Retinal pigment epithelial cell (primary cell): ENCODE results near the gene GGACT.
"Not testable (repeated sequence)": the region's sequence is repeated elsewhere in the genome, so short reads cannot be mapped to it uniquely, and the experiment has no call there.

ENCODE experiments used
- DNase-seq: peaks from one replicate; pipeline ENCODE4 v3.0.0-alpha.2; 2010; ENCODE audit warnings: low read depth
- H3K4me3 ChIP-seq: 2 replicates; pipeline ENCODE4 v1.5.1; 2011; ENCODE audit warnings: mild to moderate bottlenecking, low read length, control low read depth, moderate library complexity
- TF ChIP-seq, protein P1 (sequence below): conservative IDR thresholded peaks from 2 replicates; pipeline ENCODE4 v1.5.1; 2011; ENCODE audit warnings: low read depth, low read length, control low read depth, inconsistent platforms

The GGACT gene

GRCh38 chr13:100526318-100527000, 62.1 kb downstream of the GGACT start:
- H3K4me3 ChIP-seq: no peak overlapping the region
- no peak for DNase-seq
- TF ChIP-seq, protein P1, sequence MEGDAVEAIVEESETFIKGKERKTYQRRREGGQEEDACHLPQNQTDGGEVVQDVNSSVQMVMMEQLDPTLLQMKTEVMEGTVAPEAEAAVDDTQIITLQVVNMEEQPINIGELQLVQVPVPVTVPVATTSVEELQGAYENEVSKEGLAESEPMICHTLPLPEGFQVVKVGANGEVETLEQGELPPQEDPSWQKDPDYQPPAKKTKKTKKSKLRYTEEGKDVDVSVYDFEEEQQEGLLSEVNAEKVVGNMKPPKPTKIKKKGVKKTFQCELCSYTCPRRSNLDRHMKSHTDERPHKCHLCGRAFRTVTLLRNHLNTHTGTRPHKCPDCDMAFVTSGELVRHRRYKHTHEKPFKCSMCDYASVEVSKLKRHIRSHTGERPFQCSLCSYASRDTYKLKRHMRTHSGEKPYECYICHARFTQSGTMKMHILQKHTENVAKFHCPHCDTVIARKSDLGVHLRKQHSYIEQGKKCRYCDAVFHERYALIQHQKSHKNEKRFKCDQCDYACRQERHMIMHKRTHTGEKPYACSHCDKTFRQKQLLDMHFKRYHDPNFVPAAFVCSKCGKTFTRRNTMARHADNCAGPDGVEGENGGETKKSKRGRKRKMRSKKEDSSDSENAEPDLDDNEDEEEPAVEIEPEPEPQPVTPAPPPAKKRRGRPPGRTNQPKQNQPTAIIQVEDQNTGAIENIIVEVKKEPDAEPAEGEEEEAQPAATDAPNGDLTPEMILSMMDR: no peak

DNA sequence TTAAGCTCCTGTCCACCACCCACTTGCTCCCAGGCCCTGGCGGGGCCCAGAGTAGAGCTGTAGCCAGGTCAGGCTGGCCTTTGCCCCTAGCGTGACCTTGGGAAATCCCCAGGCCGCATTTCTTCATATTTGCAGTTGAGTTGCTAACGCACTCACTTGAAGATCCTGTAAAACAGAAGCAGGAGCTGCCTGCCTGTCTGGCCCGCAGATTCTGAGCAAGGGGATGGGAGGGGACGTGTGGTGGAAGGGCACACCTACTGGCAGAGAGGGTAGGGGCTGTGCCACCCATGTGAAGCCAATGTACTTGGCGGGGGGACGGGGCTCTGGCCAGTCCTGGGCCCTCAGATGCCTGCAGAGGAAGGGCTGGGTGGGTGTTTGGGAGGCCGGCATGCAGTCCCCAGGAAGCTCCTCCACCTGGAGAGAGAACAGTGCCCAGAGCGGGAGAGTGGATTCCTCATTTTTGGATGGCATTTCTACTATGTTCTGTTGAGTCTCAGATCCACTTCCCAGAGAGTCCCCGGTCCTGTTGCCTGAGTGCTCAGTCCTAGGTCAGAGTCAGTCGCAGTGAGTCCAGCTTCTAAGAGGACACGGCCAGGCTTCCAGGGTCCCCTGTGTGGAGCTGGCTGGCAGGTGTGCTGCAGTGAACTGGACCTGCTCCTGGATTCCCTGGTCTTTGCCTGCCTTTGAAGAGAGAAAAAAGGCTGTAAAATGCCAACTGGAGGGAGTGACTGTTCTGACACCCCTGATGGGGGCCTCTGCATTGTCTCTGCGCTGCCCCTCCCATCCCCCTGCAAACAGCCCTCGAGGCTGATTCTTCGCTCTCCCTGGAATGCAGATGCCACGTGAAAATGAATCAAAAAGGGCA, 62.9 kb downstream of the GGACT start:
- DNase-seq: no peak
- H3K4me3 ChIP-seq: no peak overlapping the region
- TF ChIP-seq, protein P1: no peak

- DNase-seq, H3K4me3 ChIP-seq: not testable (repeated sequence)
These were observed 63.9 kb downstream of the GGACT start for GRCh38 chr13:100524688-100525087.

- TF ChIP-seq, protein P1: no peak
- DNase-seq: no peak
- no peak overlapping the region for H3K4me3 ChIP-seq
These were observed 64.6 kb downstream of the GGACT start for GRCh38 chr13:100523981-100524386.

GRCh38 chr13:100523411-100523810, 65.2 kb downstream of the GGACT start:
- no peak overlapping the region for H3K4me3 ChIP-seq
- TF ChIP-seq, protein P1: no peak
- no peak for DNase-seq

GRCh38 chr13:100522618-100523309, 65.8 kb downstream of the GGACT start:
- H3K4me3 ChIP-seq: no peak overlapping the region
- TF ChIP-seq, protein P1: no peak

DNA sequence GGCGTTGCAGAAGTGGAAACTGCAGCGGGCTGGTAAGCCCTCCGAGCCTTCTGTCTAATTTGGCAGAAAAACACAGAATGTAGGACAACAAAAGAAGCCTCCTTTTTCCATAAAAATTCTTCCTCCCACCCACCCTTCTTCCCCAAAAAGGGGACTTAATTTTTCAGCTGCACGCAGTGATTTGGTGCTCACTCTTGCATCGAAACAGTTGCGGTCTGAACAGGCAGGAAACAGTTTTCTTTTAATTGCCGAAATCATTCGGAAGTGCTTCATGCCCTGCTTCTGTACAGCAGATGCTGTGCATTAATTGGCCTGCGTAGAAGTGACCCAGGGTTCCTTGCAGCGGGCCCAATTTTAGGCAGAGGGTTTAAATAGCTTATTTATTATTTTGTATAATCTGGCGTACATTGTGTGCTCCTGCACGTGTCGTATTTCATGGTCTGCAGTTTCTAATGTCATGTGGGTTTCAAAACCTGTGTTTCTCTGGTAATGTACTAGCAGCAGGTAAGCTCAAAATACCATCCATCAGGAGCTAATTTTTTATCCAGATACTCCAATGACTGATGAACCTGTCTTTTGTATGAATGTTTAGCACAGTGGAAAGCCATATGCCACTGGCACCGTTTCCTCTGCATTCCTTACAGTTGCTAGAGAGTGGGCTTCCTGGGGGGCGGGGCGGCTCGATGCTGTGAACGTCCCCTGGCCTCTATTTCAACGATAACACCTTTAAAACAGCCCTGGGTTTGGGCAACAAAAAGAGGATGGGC, 66.6 kb downstream of the GGACT start:
- no peak for DNase-seq
- no peak overlapping the region for H3K4me3 ChIP-seq
- TF ChIP-seq, protein P1: no peak

More at GRCh38 chr13:100522618-100523309, 65.8 kb downstream of the GGACT start:
- no peak for DNase-seq
